A549 (cell line): ENCODE data around the gene FKBP7.

Source experiments
- CEBPB ChIP-seq, 2 experiments: fragments of >200 bp in 1 of 2; sonication (Bioruptor Twin) in 1 of 2; formaldehyde crosslinking in 1 of 2; IDR thresholded peaks; 2 replicates each; pipeline ENCODE4 v1.6.1; 2012 to 2016
- CTCF ChIP-seq: fragments of >200 bp; sonication (Bioruptor Twin); formaldehyde crosslinking; IDR thresholded peaks from 3 replicates; pipeline ENCODE4 v1.5.1; 2016
- EP300 ChIP-seq, 2 experiments: fragments of >200 bp; sonication (Bioruptor Twin); formaldehyde crosslinking; IDR thresholded peaks; 2 replicates in 1 of 2; 3 replicates in 1 of 2; pipeline ENCODE4 v1.6.1; 2016 to 2017
- GATA3 ChIP-seq: IDR thresholded peaks from 2 replicates; pipeline ENCODE4 v1.6.1; 2012; ENCODE audit warnings: borderline replicate concordance
- POLR2A ChIP-seq: IDR thresholded peaks from 2 replicates; pipeline ENCODE4 v1.6.1; 2012; ENCODE audit warnings: mild to moderate bottlenecking, low read length
- POLR2AphosphoS2 ChIP-seq: conservative IDR thresholded peaks from 2 replicates; pipeline ENCODE4 v1.6.1; 2012; ENCODE audit warnings: low read length, improper control_type of control experiment, inconsistent platforms
- RFX5 ChIP-seq: fragments of 450-650 bp; IDR thresholded peaks from 2 replicates; pipeline ENCODE4 v1.7.1; 2014; ENCODE audit warnings: antibody characterized with exemption, mild to moderate bottlenecking, moderate library complexity
- RNF2 ChIP-seq: fragments of 200-600 bp; sonication (generic); IDR thresholded peaks from 2 replicates; pipeline ENCODE4 v1.6.1; 2016; ENCODE audit warnings: low read depth, mild to moderate bottlenecking, antibody characterized with exemption, moderate library complexity, borderline replicate concordance
- ZFP36 ChIP-seq: fragments of 450-650 bp; IDR thresholded peaks from 2 replicates; pipeline ENCODE4 v1.6.1; 2014; ENCODE audit warnings: borderline replicate concordance; ENCODE audit not compliant: partially characterized antibody
- TF ChIP-seq, protein P1 (sequence below): IDR thresholded peaks from 2 replicates; pipeline ENCODE4 v1.6.1; 2012
- TF ChIP-seq, protein P2 (sequence below): fragments of 450-650 bp; IDR thresholded peaks from 2 replicates; pipeline ENCODE4 v1.6.1; 2014; ENCODE audit warnings: antibody characterized with exemption

DNA sequence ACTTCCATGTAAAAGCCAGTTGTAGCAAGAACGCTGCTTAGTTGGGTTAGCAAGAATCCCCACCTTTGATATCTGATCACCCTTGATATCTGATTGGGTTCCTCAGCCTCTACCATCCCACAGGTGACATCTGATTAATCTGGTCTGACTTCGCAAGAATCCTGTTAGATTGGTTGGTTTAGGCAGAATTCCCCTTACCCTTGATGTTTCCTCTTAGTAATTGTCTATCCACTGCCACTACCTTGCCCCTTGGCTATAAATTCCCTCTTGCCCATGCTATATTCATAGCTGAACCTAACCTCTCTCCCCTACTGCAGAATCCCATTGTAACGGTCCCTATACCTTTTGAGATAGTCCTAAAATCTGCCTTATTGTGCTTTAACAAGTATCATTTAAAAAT lies 60.5 kb downstream of the FKBP7 start:
- TF ChIP-seq, protein P1, sequence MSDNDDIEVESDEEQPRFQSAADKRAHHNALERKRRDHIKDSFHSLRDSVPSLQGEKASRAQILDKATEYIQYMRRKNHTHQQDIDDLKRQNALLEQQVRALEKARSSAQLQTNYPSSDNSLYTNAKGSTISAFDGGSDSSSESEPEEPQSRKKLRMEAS, result no peak
- TF ChIP-seq CTCF (no peak), RFX5 (no peak), POLR2AphosphoS2 (no peak), POLR2A (no peak), CEBPB (IDR thresholded peaks at IDR 0.05) (no peak), EP300 (IDR thresholded peaks at IDR 0.05) (no peak), GATA3 (no peak), RNF2 (no peak), ZFP36 (no peak)
- TF ChIP-seq, protein P2, sequence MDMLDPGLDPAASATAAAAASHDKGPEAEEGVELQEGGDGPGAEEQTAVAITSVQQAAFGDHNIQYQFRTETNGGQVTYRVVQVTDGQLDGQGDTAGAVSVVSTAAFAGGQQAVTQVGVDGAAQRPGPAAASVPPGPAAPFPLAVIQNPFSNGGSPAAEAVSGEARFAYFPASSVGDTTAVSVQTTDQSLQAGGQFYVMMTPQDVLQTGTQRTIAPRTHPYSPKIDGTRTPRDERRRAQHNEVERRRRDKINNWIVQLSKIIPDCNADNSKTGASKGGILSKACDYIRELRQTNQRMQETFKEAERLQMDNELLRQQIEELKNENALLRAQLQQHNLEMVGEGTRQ, result no peak
